SU-DHL-6 (cell line): ENCODE data around the gene ZG16B.

ENCODE experiments used
- H2AFZ ChIP-seq: fragments of 200-600 bp; sonication (generic); 2 replicates; pipeline ENCODE4 v1.6.1; 2014; ENCODE audit warnings: low read depth, mild to moderate bottlenecking, moderate library complexity, mixed read lengths, antibody characterized with exemption, low read length; ENCODE audit not compliant: severe bottlenecking
- H3F3A ChIP-seq: fragments of 200-600 bp; shearing (Covaris generic); 2 replicates; pipeline ENCODE4 v1.6.0; 2016; ENCODE audit warnings: antibody characterized with exemption, mild to moderate bottlenecking; ENCODE audit not compliant: insufficient read depth
- H3K27ac ChIP-seq: fragments of 200-600 bp; sonication (generic); 2 replicates; pipeline ENCODE4 v1.5.1; 2016; ENCODE audit warnings: low read depth, mild to moderate bottlenecking, low read length, moderate library complexity, mixed read lengths
- H3K27me3 ChIP-seq: fragments of 200-600 bp; sonication (generic), shearing (Covaris generic); 2 replicates; pipeline ENCODE4 v1.6.0; 2014; ENCODE audit warnings: mild to moderate bottlenecking, low read length
- H3K36me3 ChIP-seq: fragments of 200-600 bp; sonication (generic); 2 replicates; pipeline ENCODE4 v1.6.1; 2014; ENCODE audit warnings: mild to moderate bottlenecking, low read length, mixed read lengths
- H3K4me2 ChIP-seq: fragments of 300-600, 200-600 bp; shearing (Covaris generic), sonication (generic); 2 replicates; pipeline ENCODE4 v1.6.0; 2014; ENCODE audit warnings: low read length, low read depth, mild to moderate bottlenecking; ENCODE audit not compliant: poor library complexity, severe bottlenecking
- H3K4me3 ChIP-seq: fragments of 200-600 bp; sonication (generic); 2 replicates; pipeline ENCODE4 v1.5.1; 2014; ENCODE audit warnings: antibody characterized with exemption, low read length, mild to moderate bottlenecking, mixed read lengths; ENCODE audit not compliant: insufficient read depth, poor library complexity, severe bottlenecking
- H3K79me2 ChIP-seq: fragments of 200-600 bp; sonication (generic); 2 replicates; pipeline ENCODE4 v1.6.1; 2014; ENCODE audit warnings: mild to moderate bottlenecking, low read length, moderate library complexity; ENCODE audit not compliant: insufficient read depth
- H3K9ac ChIP-seq: fragments of 200-600 bp; sonication (generic); 2 replicates; pipeline ENCODE4 v1.7.0; 2014; ENCODE audit warnings: mild to moderate bottlenecking, low read length
- H3K9me2 ChIP-seq: fragments of 200-600 bp; sonication (generic); replicated peaks from 2 replicates; pipeline ENCODE4 v1.6.1; 2014; ENCODE audit warnings: low read length; ENCODE audit not compliant: insufficient read depth
- H3K9me3 ChIP-seq: fragments of 200-600 bp; sonication (generic); 2 replicates; pipeline ENCODE4 v1.6.1; 2014; ENCODE audit warnings: low read length, mixed read lengths; ENCODE audit not compliant: insufficient read depth
- H4K20me1 ChIP-seq: fragments of 200-600 bp; sonication (generic); 2 replicates; pipeline ENCODE4 v1.6.1; 2014; ENCODE audit warnings: low read depth, mild to moderate bottlenecking, antibody characterized with exemption, low read length, moderate library complexity, mixed read lengths
- EZH2phosphoT487 ChIP-seq: fragments of 200-600 bp; sonication (generic), shearing (Covaris generic); conservative IDR thresholded peaks from 2 replicates; pipeline ENCODE4 v1.6.1; 2018; ENCODE audit warnings: mild to moderate bottlenecking, antibody characterized with exemption, low read length, moderate library complexity, mixed read lengths
- TF ChIP-seq, protein P1 (sequence below): fragments of 200-600 bp; sonication (generic); IDR thresholded peaks from one replicate; pipeline ENCODE4 v1.5.1; 2017; ENCODE audit warnings: antibody characterized with exemption, mild to moderate bottlenecking, low read length, moderate library complexity; ENCODE audit not compliant: insufficient read depth, poor library complexity, severe bottlenecking

The ZG16B gene

DNA sequence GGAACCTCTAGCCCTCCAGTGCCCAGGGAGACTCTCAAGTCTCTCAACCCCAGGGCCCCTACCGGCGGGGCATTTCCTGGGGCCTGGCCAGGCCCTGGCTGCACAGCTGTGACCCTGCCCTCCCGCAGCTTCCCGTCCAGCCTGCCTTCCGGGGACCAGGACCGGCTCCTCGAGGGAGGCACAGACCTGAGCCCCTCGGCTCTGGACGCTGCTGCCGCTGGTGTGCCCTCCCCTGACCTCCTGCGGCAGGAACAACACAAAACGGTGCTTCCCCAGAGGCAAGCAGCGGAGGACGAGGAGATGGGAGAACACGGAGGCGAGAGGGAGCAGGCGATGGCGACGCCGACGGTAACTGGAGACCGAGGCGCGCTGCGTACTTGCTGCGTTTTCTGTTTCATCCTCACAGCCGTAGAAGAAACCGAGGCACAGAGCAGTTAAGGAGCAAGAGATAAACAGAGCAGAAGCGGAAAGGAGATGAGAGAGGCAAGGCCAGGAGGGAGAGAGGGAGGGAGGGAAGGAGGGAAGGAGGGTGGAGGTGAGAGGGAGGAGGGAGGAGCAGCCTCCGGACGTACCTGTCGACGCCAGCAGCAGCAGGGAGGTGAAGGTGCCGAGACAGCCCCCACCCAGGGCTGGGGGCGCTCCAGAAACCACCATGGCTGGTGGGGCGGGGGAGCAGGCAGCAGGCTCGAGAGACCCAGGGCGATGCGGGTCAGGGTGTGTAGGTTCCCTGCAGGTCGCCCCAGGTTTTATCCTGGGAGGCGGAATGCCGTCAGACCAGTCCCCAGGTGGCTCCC lies 27.5 kb downstream of the ZG16B start, which contains the start of gene PRSS22:
PRSS22 (minus strand) TSS at position 720 of the 794 bp plus-strand sequence; CDS start at position 654, 66 bp downstream.
- no peak within 1 kb of the TSS for H3K4me3 ChIP-seq
- no peak within 1 kb of the TSS for H3K9ac ChIP-seq
- H3F3A ChIP-seq, result no peaks in the 10 kb centered on the region
- no peak within 1 kb of the TSS for H3K4me2 ChIP-seq
- H3K36me3 ChIP-seq, result no peaks in the 10 kb centered on the region
- no peak within 1 kb of the TSS for H2AFZ ChIP-seq
- H3K27me3 ChIP-seq, result no peaks in the 10 kb centered on the region
- no peaks in the 10 kb centered on the region for H3K9me2 ChIP-seq
- no peak within 1 kb of the TSS for H3K27ac ChIP-seq
- H4K20me1 ChIP-seq, result no peaks in the 10 kb centered on the region
- no peaks in the 10 kb centered on the region for H3K79me2 ChIP-seq
- H3K9me3 ChIP-seq, result no peaks in the 10 kb centered on the region
- TF ChIP-seq, protein P1, sequence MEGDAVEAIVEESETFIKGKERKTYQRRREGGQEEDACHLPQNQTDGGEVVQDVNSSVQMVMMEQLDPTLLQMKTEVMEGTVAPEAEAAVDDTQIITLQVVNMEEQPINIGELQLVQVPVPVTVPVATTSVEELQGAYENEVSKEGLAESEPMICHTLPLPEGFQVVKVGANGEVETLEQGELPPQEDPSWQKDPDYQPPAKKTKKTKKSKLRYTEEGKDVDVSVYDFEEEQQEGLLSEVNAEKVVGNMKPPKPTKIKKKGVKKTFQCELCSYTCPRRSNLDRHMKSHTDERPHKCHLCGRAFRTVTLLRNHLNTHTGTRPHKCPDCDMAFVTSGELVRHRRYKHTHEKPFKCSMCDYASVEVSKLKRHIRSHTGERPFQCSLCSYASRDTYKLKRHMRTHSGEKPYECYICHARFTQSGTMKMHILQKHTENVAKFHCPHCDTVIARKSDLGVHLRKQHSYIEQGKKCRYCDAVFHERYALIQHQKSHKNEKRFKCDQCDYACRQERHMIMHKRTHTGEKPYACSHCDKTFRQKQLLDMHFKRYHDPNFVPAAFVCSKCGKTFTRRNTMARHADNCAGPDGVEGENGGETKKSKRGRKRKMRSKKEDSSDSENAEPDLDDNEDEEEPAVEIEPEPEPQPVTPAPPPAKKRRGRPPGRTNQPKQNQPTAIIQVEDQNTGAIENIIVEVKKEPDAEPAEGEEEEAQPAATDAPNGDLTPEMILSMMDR, result no peak
- no peak for TF ChIP-seq EZH2phosphoT487

DNA sequence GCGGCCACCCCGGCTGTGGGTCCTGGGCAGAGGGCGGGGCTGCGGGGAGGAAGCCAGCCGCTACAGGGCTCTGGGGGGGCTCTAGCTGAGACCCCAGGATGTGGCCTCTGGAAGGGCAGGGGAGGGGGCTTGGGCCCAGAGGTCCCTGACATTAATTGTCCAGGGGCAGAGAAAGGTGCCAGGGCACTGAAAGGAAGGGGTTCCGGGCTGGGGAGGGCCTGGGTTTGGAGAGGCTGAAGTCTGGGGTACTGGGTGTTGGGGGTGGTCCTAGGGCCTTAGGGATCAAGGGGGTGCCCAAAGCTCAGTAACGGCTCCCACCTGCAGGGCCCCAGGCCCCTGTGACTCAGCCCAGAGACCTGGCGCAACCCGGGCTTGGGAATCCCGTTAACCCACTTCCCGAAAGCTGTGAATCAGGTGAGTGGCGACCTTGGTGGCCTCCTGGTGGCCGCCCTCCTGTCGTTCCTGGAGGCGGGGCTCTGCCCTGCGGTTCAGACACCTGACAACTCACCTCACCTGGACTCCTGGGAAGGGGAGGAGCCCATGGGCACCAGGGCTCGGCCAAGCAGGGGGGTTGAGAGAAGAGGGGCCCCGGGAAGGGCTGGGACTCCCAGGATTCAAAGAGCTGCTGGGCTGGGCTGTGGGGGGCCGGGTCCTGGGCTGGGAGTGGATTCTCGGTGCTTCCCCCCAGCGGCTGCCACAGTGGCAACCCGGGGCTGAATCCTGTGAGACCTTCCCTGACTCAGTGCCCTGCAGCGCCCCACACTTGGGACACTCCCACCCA lies 28.3 kb downstream of the ZG16B start:
- no peaks in the 10 kb centered on the region for H3K9me2 ChIP-seq
- H3K4me3 ChIP-seq, result no peak overlapping the region
- no peak overlapping the region for H3K4me2 ChIP-seq
- no peaks in the 10 kb centered on the region for H4K20me1 ChIP-seq
- no peaks in the 10 kb centered on the region for H3K9me3 ChIP-seq
- no peaks in the 10 kb centered on the region for H3F3A ChIP-seq
- no peak overlapping the region for H3K9ac ChIP-seq
- H3K36me3 ChIP-seq, result no peaks in the 10 kb centered on the region
- H3K27me3 ChIP-seq, result no peaks in the 10 kb centered on the region
- TF ChIP-seq EZH2phosphoT487, result no peak
- TF ChIP-seq, protein P1, result no peak
- H2AFZ ChIP-seq, result no peak overlapping the region
- no peaks in the 10 kb centered on the region for H3K79me2 ChIP-seq
- H3K27ac ChIP-seq, result no peak overlapping the region

DNA sequence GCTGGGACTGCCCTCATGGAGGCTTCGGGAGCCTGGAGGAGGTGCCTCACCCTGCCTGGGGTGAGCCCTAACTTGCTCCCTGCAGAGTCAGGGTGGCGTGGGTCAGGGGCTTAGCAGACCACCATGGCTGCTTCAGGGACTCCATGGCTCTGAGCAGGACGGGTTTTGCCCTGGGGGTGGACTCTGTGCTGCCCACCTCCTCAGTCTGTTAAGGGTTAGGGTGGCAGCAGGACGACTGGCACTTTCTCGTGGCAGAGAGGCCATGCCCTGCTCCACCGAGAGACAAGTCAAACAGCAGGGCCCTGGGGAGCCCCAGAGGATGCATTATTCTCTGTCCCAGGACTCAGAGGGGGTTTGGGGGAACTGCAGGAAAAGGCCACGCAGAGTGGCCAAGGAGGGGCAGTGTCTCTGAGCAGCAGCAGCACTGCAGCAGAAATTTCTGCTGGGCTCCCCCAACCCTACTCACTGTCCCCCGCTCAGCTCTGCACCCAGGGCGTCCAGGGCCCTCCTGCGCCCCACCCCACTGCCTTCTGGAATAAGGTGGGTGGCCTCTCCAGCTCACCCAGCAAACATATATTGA lies 29.7 kb downstream of the ZG16B start:
- Histone ChIP-seq H3K9me2 (no peaks in the 10 kb centered on the region), H3K9ac (no peak overlapping the region), H3K27me3 (no peaks in the 10 kb centered on the region), H3K4me3 (no peak overlapping the region), H3K4me2 (no peak overlapping the region), H3K36me3 (no peaks in the 10 kb centered on the region), H2AFZ (no peak overlapping the region), H3F3A (no peaks in the 10 kb centered on the region), H3K79me2 (no peaks in the 10 kb centered on the region), H4K20me1 (no peaks in the 10 kb centered on the region), H3K27ac (no peak overlapping the region), H3K9me3 (no peaks in the 10 kb centered on the region)
- no peak for TF ChIP-seq EZH2phosphoT487
- TF ChIP-seq, protein P1, result no peak
